ENCODE data around the gene CA5A.

DNA sequence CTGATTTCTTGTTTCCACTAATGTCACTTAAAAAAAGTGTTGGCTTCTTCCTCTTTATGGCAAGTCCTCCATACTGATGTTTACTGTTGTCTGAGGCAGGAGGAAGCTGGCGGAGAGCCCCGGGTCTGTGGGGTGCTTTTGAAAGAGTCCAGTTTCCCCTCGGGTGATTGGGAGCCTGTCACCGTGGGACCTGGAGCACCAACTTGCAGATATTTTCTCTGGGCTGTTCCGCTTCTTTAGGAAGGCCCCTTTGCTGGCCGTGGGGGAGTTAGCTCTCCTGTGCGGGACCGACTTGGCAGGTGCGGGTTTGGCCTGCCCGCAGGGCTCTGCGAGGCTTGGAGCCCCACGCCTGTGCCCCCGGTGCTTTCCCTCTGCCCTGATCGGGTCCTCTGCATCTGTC lies 18.0 kb upstream of the CA5A start:
- TF ChIP-seq CTCF (IDR thresholded peaks at IDR 0.05; ENCODE audit: insufficient read depth, low read length), result no peak
- TF ChIP-seq POLR2AphosphoS5 (IDR thresholded peaks at IDR 0.05; ENCODE audit: low read depth), result no peak

All from HL-60 (cell line).